SIG-M5 (cell line): ENCODE results near the gene ANG.
"Not testable (repeated sequence)": the region's sequence is repeated elsewhere in the genome, so short reads cannot be mapped to it uniquely, and the experiment has no call there.

Source experiments
- DNase-seq: peaks from one replicate; lab custom pipeline; 2025; lab: John Stamatoyannopoulos, UW

ANG gene

GRCh38 chr14:20699931-20700330 lies 11.4 kb downstream of the ANG start:
- no peak for DNase-seq

DNA sequence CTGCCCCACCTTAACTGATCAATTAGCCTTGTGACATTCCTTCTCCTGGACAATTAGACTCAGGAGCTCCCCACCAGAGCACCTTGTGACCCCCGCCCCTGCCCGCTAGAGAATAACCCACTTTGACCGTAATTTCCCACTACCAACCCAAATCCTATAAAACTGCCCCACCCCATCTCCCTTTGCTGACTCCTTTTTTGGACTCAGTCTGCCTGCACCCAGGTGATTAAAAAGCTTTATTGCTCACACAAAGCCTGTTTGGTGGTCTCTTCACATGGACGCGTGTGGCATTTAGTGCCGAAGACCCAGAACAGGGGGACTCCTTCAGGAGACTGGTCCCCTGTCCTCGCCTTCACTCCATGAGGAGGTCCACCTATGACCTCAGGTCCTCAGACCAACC lies 12.4 kb downstream of the ANG start:
- DNase-seq = not testable (repeated sequence)

DNA sequence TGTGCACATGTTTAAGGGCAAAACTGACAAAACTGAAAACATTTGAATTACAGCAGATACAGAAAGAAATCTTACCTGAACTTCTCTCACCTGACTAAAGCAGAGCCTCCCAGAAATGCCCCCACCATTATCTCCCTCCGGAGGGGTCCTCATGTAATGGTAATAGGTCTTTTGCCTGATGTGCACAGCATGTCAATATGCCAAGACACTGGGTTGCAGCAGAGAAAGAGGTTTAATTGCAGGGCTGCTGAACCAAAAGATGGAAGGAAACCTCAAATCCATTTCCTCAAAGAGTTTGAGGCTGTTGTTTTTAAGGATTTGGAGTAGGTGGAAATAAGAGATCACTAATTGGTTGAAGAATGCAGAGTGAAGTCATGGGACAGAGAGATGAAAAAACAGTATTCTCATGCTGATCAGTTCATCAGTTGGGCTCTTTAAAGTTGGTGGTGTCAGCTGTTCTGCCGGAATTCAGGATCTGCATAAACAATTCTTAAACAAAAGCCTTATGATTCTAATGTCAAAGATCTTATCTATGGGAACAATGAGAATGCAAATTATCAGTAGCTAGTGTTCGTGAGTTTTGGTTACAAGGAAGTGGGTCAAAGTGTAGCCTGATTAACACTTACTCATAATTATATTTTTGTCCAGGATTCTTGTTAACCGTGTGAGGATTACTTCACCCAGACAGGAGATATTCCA lies 18.2 kb downstream of the ANG start:
- no peak for DNase-seq

DNA sequence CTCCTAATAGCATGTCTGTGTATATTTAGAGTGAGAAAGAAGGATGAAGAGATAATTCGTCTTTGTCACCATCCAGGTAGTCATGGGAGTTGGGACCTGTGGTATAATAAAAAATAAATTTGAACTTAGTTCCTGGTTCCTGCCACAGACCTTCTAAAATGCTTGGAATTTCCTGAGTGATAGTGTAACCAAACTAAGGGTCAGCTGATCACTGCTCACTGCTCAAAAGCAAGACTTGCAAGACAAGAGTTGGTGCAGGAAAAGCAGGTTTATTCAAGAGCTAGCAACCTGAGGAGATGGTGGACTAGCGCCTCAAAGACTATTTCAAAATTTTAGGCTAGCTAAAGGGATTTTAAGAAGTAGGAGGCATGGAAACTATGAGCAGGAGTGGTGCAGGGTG lies 19.1 kb downstream of the ANG start:
- no peak for DNase-seq

GRCh38 chr14:20711261-20711660 lies 22.7 kb downstream of the ANG start:
- DNase-seq = no peak

- no peak for DNase-seq
Observed at GRCh38 chr14:20711685-20712084, 23.1 kb downstream of the ANG start.

DNA sequence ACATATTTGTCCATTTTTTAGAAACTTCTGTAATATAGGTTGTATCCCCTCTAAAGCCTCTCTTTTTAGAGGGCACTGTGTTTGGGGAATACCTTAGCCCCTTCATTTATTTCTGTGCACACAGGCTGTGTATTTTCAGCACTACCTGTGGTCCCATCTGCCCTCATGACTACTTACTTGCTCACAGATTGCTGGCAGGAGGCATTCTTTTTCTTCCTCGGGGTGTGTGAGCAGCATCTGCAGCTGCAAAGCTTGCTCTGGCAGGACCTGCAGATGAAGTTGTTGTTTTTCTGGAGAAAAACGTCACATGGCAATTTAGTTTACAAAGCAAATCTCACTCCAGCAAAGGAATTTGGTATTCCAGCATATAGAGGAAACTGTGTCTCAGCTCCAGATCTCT lies 24.3 kb downstream of the ANG start:
- no peak for DNase-seq

- no peak for DNase-seq
Observed at GRCh38 chr14:20714593-20715250, 26.2 kb downstream of the ANG start.

DNA sequence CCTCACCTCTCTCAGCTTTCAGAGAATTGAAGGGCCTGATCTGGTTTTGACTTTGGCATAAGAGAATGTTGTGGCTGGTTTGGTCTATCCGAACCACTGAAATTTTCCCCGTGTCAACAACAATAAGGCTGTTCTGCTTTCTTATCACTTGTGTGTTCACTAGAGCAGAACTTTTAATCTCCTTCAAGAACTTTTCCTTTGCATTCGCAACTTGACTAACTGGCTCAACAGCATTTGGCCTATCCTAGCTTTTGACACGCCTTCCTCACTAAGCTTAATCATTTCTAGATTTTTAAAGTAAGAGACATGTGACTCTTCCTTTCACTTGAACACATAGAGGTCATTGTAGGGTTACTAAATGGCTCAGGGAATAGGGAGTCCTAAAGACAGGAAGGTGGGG lies 31.2 kb downstream of the ANG start:
- no peak for DNase-seq

GRCh38 chr14:20720741-20721140 lies 32.2 kb downstream of the ANG start:
- DNase-seq = no peak

DNA sequence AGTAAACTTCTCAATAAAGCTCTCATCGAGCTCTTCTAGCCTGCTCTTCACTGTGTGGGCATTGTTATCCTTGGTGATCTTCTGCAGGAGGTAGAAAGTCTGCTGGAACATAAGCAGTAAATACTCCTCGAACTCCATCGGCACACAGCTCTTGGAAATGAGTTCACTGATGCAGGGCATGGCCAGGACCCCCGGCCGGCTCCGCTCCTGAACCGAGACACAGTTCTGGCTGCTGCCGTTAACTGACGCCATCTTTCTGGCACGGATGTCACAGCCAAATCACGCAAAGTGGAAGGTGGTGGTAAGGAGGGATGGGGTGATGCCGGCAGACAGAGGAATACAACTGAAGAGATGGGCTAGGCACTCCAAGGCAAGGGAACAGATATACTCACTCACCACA lies 33.5 kb downstream of the ANG start:
- DNase-seq = no peak

GRCh38 chr14:20723488-20723887 lies 34.9 kb downstream of the ANG start:
- no peak for DNase-seq

- not testable (repeated sequence) for DNase-seq
Observed at GRCh38 chr14:20726121-20726520, 37.6 kb downstream of the ANG start.

DNA sequence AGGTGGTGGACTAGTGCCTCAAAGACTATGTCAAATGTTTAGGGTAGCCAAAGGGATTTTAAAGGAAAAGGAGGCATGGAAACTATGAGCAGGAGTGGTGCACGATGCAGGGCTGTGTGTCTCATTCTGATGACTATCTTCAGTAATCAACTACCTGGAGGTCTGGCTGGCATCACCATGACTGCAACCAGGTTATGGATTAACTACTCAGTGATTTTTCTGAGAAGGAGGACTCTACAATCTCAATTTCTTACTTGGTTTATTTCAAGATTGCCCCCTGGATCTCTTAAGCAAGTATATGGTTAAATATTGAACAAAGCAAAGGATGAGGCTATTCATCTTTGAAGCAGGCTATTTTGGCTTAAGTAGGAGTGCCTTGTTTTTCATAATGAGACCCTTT lies 38.0 kb downstream of the ANG start:
- no peak for DNase-seq

DNA sequence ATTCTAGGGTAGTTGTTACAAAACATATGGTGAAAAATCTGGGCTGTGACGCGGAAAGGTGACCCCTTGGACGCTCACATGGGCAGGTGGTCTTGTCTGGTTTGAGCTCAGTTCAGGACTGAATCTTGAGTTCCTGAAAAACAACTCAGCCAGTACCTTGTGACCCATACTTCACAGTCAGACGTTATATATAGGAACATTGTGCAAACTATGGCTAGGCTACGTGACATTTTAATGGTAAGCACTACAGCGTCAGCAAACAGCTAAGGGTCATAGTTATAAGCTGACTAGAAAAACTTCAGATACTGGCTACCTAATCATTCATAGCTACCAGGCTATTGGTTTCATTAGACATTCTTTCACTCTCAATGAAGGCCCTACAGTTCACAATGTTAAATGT lies 42.3 kb downstream of the ANG start:
- no peak for DNase-seq

GRCh38 chr14:20732477-20732876 lies 43.9 kb downstream of the ANG start:
- DNase-seq = no peak

DNA sequence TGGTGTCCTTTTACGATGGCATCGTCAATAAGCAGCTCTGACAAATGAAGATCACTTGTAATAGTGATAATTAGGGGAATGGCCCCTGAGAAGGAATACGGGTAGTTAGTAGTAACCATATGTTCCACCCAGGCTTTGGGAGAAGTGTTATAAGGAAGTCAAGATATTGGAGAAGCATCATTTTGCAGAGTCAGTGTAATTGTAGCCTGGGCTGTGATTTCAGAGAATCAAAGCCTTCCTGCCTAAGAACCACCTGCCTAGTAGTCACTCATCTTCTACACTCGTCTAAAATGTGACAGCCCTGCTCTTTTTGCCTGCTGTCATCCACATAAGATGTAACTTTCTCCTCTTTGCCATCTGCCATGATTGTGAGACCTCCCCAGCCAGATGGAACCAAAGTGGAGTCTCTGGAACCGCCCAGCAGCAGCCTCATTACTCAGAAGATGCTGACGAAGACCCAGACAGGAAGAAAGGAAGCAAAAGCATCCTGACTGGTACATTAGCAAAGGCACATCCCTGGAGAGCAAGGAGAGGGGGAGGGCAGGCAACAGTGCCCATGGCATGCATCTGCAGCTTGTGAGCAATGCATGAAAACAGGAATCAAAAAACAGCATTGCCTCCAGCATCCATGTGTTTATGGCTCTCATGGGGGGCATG lies 44.5 kb downstream of the ANG start:
- no peak for DNase-seq

- DNase-seq = no peak
Observed at GRCh38 chr14:20733684-20734429, 45.3 kb downstream of the ANG start.

GRCh38 chr14:20734430-20734806 lies 45.9 kb downstream of the ANG start:
- DNase-seq = no peak

GRCh38 chr14:20738292-20738691 lies 49.7 kb downstream of the ANG start:
- not testable (repeated sequence) for DNase-seq

DNA sequence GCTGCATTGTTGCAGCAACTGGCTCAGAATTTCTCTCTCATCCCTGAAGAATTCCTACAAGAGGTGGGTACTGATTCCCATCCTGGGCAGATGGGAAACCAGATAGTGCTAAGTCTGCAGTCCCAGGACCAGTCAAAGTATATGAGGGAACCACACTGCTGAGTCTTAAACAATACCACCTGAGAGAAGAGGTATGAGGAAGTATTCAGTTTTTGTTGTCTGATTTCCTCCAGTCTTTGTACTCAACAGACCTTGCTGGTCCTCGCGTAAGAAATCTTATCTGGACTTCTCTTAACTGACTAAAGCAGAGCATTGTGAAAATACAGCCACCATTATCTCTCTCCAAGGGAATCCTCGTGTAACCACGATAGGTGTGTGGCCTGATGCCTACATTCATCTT lies 53.6 kb downstream of the ANG start:
- no peak for DNase-seq

DNA sequence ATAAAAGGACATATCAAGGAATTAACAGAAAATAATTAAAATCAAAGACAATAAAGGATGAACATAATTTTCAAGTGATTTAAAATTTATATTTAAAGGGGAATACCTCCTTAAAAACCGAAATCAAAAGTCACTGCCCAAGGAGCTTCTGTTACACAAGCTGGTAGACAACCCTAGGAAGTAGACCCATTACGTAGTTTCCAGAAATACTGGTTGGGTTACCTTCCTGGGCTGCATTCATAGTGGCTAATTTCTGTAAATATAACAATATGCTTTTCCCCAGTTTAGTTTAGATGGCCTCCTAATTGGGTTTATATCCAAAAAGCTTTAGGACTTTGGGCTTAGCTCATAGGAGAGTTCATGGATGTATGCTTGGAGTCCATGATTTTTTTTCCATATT lies 55.0 kb downstream of the ANG start:
- no peak for DNase-seq
